Fibroblast of skin of left biceps (primary cell): ENCODE measurements around the gene EIF2D.

Source experiments
- DNase-seq, 2 experiments: peaks; one replicate each; pipeline ENCODE4 v3.0.0-alpha.2; 2013; ENCODE audit warnings: low read depth in 2 of 2

The EIF2D gene

GRCh38 chr1:206550446-206550845 lies 61.8 kb downstream of the EIF2D start:
- DNase-seq = no peak

GRCh38 chr1:206547104-206547503 lies 65.2 kb downstream of the EIF2D start:
- no peak for DNase-seq

GRCh38 chr1:206545351-206545750 lies 66.9 kb downstream of the EIF2D start:
- no peak for DNase-seq

GRCh38 chr1:206544562-206545257 lies 67.6 kb downstream of the EIF2D start:
- DNase-seq = peak in 1 of 2 experiments; percentile 8
